Endothelial cell of umbilical vein (primary cell): Measurements from ENCODE around the gene ADAP1. TPM values are rescaled to one million over a fixed set of nuclear protein-coding genes. Genes with fewer than 3 reads are reported as not detected.

Experiments used
- BruUV-seq: library from RNA; stranded (reverse); fragments of 400-500 nt; replicated peaks from 2 replicates; lab custom pipeline; 2021; lab: Mats Ljungman, UMichigan
- CTCF ChIA-PET: fragments of 300-600, 350-600 bp; sonication (Branson Sonifier 250); formaldehyde crosslinking; loops from one replicate; lab custom pipeline; 2021; ENCODE audit warnings: antibody characterized with exemption, inconsistent platforms; lab: Charles Lee
- POLR2A ChIA-PET: fragments of 300-600, 350-600 bp; sonication (Branson Sonifier 250); formaldehyde crosslinking; loops from one replicate; lab custom pipeline; 2021; ENCODE audit warnings: antibody characterized with exemption, inconsistent platforms; lab: Charles Lee
- DNase-seq: peaks from one replicate; pipeline ENCODE4 v3.0.0-alpha.2; 2011; ENCODE audit warnings: low read depth, low spot score
- FAIRE-seq: peaks from 2 replicates; lab custom pipeline; 2011; peaks lifted over from hg19 to GRCh38; lab: Jason Lieb, UNC
- H2AFZ ChIP-seq: 2 replicates; pipeline ENCODE4 v1.6.0; 2012; ENCODE audit warnings: low read depth, low read length, control low read depth, inconsistent platforms
- H3K27ac ChIP-seq: 2 replicates; pipeline ENCODE4 v1.5.1; 2011; ENCODE audit warnings: low read depth, mild to moderate bottlenecking, control low read depth, low read length, moderate library complexity; ENCODE audit not compliant: insufficient read depth
- H3K27me3 ChIP-seq, 2 experiments: 2 replicates each; pipeline versions ENCODE4 v1.6.0 to v1.6.1; 2011; ENCODE audit warnings: low read length in 2 of 2, mixed read lengths in 1 of 2; ENCODE audit not compliant: control insufficient read depth in 2 of 2, insufficient read depth in 2 of 2
- H3K36me3 ChIP-seq, 2 experiments: 2 replicates in 1 of 2; 3 replicates in 1 of 2; pipeline ENCODE4 v1.5.1; 2011; ENCODE audit warnings: low read length in 2 of 2, mild to moderate bottlenecking in 1 of 2, moderate library complexity in 1 of 2; ENCODE audit not compliant: control insufficient read depth in 2 of 2, insufficient read depth in 2 of 2; ENCODE audit errors: extremely low read depth in 1 of 2
- H3K4me1 ChIP-seq: 3 replicates; pipeline ENCODE4 v1.5.1; 2011; ENCODE audit warnings: mild to moderate bottlenecking, low read length; ENCODE audit not compliant: control insufficient read depth, insufficient read depth; ENCODE audit errors: extremely low read depth
- H3K4me2 ChIP-seq: 2 replicates; pipeline ENCODE4 v1.6.1; 2011; ENCODE audit warnings: low read length, control low read depth, mixed read lengths; ENCODE audit not compliant: insufficient read depth
- H3K4me3 ChIP-seq, 3 experiments: fragments of 200-600 bp in 1 of 3; sonication (generic), shearing (Covaris generic) in 1 of 3; replicated peaks in 1 of 3; 2 replicates each; pipeline ENCODE4 v1.5.1; 2011 to 2016; ENCODE audit warnings: control low read depth in 3 of 3, low read length in 3 of 3, mild to moderate bottlenecking in 2 of 3, inconsistent platforms in 1 of 3, low read depth in 1 of 3, moderate library complexity in 1 of 3; ENCODE audit not compliant: insufficient read depth in 1 of 3
- H3K79me2 ChIP-seq: 2 replicates; pipeline ENCODE4 v1.6.0; 2012; ENCODE audit warnings: low read length, inconsistent platforms; ENCODE audit not compliant: control insufficient read depth, insufficient read depth
- H3K9ac ChIP-seq: replicated peaks from 2 replicates; pipeline ENCODE3; 2011; ENCODE audit warnings: low read length, control low read depth; ENCODE audit not compliant: insufficient read depth; ENCODE audit errors: extremely low read depth
- H3K9me1 ChIP-seq: replicated peaks from 3 replicates; pipeline ENCODE4 v1.6.0; 2011; ENCODE audit warnings: mild to moderate bottlenecking, low read length; ENCODE audit not compliant: control insufficient read depth, insufficient read depth; ENCODE audit errors: extremely low read depth
- H3K9me3 ChIP-seq: replicated peaks from 2 replicates; pipeline ENCODE4 v1.5.1; 2012; ENCODE audit warnings: low read length, inconsistent platforms; ENCODE audit not compliant: control insufficient read depth, insufficient read depth
- H4K20me1 ChIP-seq: replicated peaks from 2 replicates; pipeline ENCODE3; 2011; ENCODE audit warnings: mild to moderate bottlenecking, low read length; ENCODE audit not compliant: control insufficient read depth, insufficient read depth; ENCODE audit errors: extremely low read depth
- EZH2 ChIP-seq: IDR thresholded peaks from 2 replicates; pipeline ENCODE4 v1.6.1; 2012; ENCODE audit warnings: borderline replicate concordance, low read depth, mild to moderate bottlenecking, moderate library complexity, low read length, inconsistent platforms; ENCODE audit not compliant: severe bottlenecking
- FOS ChIP-seq: IDR thresholded peaks from 2 replicates; pipeline ENCODE4 v1.6.1; 2011; ENCODE audit warnings: mild to moderate bottlenecking, low read length, moderate library complexity, borderline replicate concordance; ENCODE audit not compliant: insufficient read depth
- GATA2 ChIP-seq: IDR thresholded peaks from 2 replicates; pipeline ENCODE4 v1.7.0; 2011; ENCODE audit warnings: low read depth, mild to moderate bottlenecking, moderate library complexity, mixed read lengths, low read length; ENCODE audit not compliant: insufficient read length, insufficient read depth
- JUN ChIP-seq: IDR thresholded peaks from 2 replicates; pipeline ENCODE4 v1.6.1; 2011; ENCODE audit warnings: borderline replicate concordance, low read depth; ENCODE audit not compliant: insufficient read length, insufficient read depth
- MAX ChIP-seq: IDR thresholded peaks from 2 replicates; pipeline ENCODE4 v1.6.1; 2011; ENCODE audit not compliant: insufficient read depth, insufficient read length
- MYC ChIP-seq: IDR thresholded peaks from one replicate; pipeline ENCODE4 v1.6.1; 2011; ENCODE audit warnings: mild to moderate bottlenecking, low read depth, low read length
- POLR2A ChIP-seq: IDR thresholded peaks from 2 replicates; pipeline ENCODE4 v1.6.1; 2012; ENCODE audit warnings: low read depth, mild to moderate bottlenecking, control low read depth, low read length
- POLR2AphosphoS5 ChIP-seq: IDR thresholded peaks from 2 replicates; pipeline ENCODE4 v1.6.1; 2012; ENCODE audit warnings: low read depth, mild to moderate bottlenecking, control low read depth, low read length, moderate library complexity; ENCODE audit not compliant: insufficient read depth
- dilution Hi-C: fragments of 300-500 bp; cut with MboI; formaldehyde crosslinking; loops from one replicate; pipeline ENCODE4 v1.15.0; 2019; ENCODE audit warnings: low sequenced_read_pairs; ENCODE audit not compliant: extremely low pct_ligation_motif_present
- intact Hi-C: fragments of 100-400 bp; cut with micrococcal nuclease; formaldehyde crosslinking; loops from one replicate; pipeline ENCODE4 v1.10.0; 2022
- polyA plus RNA-seq, 4 experiments: library from polyadenylated mRNA; depleted of rRNA in 3 of 4; stranded (reverse) in 3 of 4; unstranded in 1 of 4; fragments of >200 nt; gene quantifications; 2 replicates each; pipeline versions ENCODE4 v1.2.1 to v1.2.3, GENCODE V29; 2011 to 2012; ENCODE audit warnings: missing spikeins in 1 of 4
- total RNA-seq: library from RNA; stranded (reverse); gene quantifications from 2 replicates; pipeline ENCODE4 v1.2.3, GENCODE V29; 2021
- TF ChIP-seq, protein P1 (sequence below), 2 donors: IDR thresholded peaks; 1 replicate in 1 of 2; 2 replicates in 1 of 2; pipeline ENCODE4 v1.5.1; 2011; ENCODE audit warnings: low read length in 2 of 2, mild to moderate bottlenecking in 2 of 2, moderate library complexity in 2 of 2, control low read depth in 1 of 2, inconsistent platforms in 1 of 2, low read depth in 1 of 2; ENCODE audit not compliant: insufficient read depth in 1 of 2; ENCODE audit errors: extremely low read depth in 1 of 2

Gene ADAP1
- total and polyA plus RNA-seq, 2 donors (not counting 3 experiments of a cell fraction or from before 2014, with no cell fraction given) = 0.49 to 0.58 TPM

DNA sequence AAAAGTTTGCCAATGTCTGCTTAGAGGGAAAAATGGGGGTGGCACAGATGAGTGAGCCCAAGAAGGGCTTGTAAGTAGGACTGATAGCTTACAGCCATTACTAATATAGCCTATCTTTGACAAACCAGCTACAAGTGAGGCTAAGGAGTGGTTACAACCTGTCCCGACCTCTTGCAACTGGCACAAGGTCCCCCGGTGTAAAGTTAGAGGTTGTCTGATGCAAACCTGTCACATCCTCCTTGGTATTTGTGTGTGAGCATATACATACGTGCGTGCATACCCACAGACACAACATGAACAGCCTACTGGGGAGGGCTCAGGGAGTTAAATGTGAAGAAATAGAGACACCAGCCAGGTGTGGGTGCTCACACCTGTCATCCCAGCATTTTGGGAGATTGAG, 14.6 kb downstream of the ADAP1 start:
- Histone ChIP-seq H3K4me1 (no peaks in the 10 kb centered on the region), H2AFZ (no peak overlapping the region), H3K9me3 (no peaks in the 10 kb centered on the region), H3K9ac (no peak overlapping the region), H3K9me1 (no peaks in the 10 kb centered on the region), H4K20me1 (no peaks in the 10 kb centered on the region), H3K36me3 (no peaks in the 10 kb centered on the region), H3K79me2 (no peaks in the 10 kb centered on the region), H3K4me3 (no peak overlapping the region), H3K27ac (no peak overlapping the region), H3K4me2 (no peak overlapping the region), H3K27me3 (peaks cover 0 to 13% of the 10 kb centered on the region in 2 experiments)
- intact Hi-C loops = no loop called here
- ChIA-PET CTCF (no interaction called here), POLR2A (no interaction called here)
- no peak for DNase-seq
- dilution Hi-C loops = no loop called here
- FAIRE-seq = no peak
- BruUV-seq = no TSS peak
- TF ChIP-seq FOS (no peak), MYC (no peak), GATA2 (no peak), POLR2A (no peak), POLR2AphosphoS5 (no peak), MAX (no peak), JUN (no peak), EZH2 (no peak)
- TF ChIP-seq, protein P1, sequence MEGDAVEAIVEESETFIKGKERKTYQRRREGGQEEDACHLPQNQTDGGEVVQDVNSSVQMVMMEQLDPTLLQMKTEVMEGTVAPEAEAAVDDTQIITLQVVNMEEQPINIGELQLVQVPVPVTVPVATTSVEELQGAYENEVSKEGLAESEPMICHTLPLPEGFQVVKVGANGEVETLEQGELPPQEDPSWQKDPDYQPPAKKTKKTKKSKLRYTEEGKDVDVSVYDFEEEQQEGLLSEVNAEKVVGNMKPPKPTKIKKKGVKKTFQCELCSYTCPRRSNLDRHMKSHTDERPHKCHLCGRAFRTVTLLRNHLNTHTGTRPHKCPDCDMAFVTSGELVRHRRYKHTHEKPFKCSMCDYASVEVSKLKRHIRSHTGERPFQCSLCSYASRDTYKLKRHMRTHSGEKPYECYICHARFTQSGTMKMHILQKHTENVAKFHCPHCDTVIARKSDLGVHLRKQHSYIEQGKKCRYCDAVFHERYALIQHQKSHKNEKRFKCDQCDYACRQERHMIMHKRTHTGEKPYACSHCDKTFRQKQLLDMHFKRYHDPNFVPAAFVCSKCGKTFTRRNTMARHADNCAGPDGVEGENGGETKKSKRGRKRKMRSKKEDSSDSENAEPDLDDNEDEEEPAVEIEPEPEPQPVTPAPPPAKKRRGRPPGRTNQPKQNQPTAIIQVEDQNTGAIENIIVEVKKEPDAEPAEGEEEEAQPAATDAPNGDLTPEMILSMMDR (IDR thresholded peaks at IDR 0.05; ENCODE audit: extremely low read depth in 1 of 2, insufficient read depth in 1 of 2, low read depth in 1 of 2, low read length in 2 of 2) = no peak
